ENCODE results near the gene PLXNB2. TPM values are rescaled to one million over a fixed set of nuclear protein-coding genes. Genes with fewer than 3 reads are reported as not detected.
"Not testable (repeated sequence)": the region's sequence is repeated elsewhere in the genome, so short reads cannot be mapped to it uniquely, and the experiment has no call there.

PLXNB2 gene
- total and polyA plus RNA-seq, 4 experiments from 2014 or later = 0.40 to 4.6 (median 2.8) TPM; not detected in 1

- not testable (repeated sequence) for H3K36me3 Mint-ChIP-seq; H3K27me3 ChIP-seq (ENCODE audit: insufficient read depth, low read length); H3K4me3 ChIP-seq (ENCODE audit: low read length in 2 of 2); H3K27ac ChIP-seq (ENCODE audit: low read depth, low read length); H3K9me3 ChIP-seq (ENCODE audit: control insufficient read depth in 1 of 2, low read length in 2 of 2); H3K36me3 ChIP-seq (ENCODE audit: insufficient read depth, low read length); H3K27me3 Mint-ChIP-seq; H3K9me3 Mint-ChIP-seq; H3K4me3 Mint-ChIP-seq; DNase-seq
- Mint-ChIP-seq H3K27ac (peak overlapping the region in 1 of 7 donors; percentile 72), H3K4me1 (peaks cover 1 to 20% (median 8%) of the 10 kb centered on the region in 4 donors)
- intact Hi-C loops (cut with micrococcal nuclease) = loop anchor here (5.0 kb wide), 1 partner anchor 224 kb away; no protein-coding TSS in a partner anchor
- peaks cover 24% of the 10 kb centered on the region for H3K4me1 ChIP-seq (ENCODE audit: insufficient read depth, low read length)
- ChIA-PET CTCF (ENCODE audit: partially characterized antibody) (interaction anchor here (1.0 to 2.5 kb wide), 6 partner anchors 22 to 252 kb away, joined by 3 to 10 read pairs (median 6); partner anchors contain the start of genes HDAC10 and SCO2), POLR2A (ENCODE audit: partially characterized antibody) (interaction anchor here (1.9 to 2.8 kb wide), 2 partner anchors 22 to 55 kb away, joined by 4 to 10 read pairs; partner anchors contain the start of gene HDAC10)
Observed at GRCh38 chr22:50273352-50273751, 34.1 kb downstream of the PLXNB2 start.

GRCh38 chr22:50272044-50272802, 35.2 kb downstream of the PLXNB2 start:
- intact Hi-C loops (cut with micrococcal nuclease) = loop anchor here (5.0 kb wide), 1 partner anchor 225 kb away; no protein-coding TSS in a partner anchor

GRCh38 chr22:50271519-50271970, 35.9 kb downstream of the PLXNB2 start:
- H3K36me3 ChIP-seq (ENCODE audit: insufficient read depth, low read length) = no peaks in the 10 kb centered on the region
- H3K4me3 ChIP-seq (ENCODE audit: low read length in 2 of 2) = peak overlapping the region; percentile 12 to 64
- Mint-ChIP-seq H3K27me3 (no peaks in the 10 kb centered on the region), H3K9me3 (no peaks in the 10 kb centered on the region), H3K4me3 (peak overlapping the region in 2 of 8 donors; percentile 51 to 72), H3K4me1 (peaks cover 1 to 24% (median 10%) of the 10 kb centered on the region in 4 donors), H3K36me3 (no peaks in the 10 kb centered on the region), H3K27ac (peak overlapping the region in 1 of 7 donors; percentile 61)
- peak in 3 of 5 donors; percentile 35 to 50 (median 42) for DNase-seq
- no peaks in the 10 kb centered on the region for H3K9me3 ChIP-seq (ENCODE audit: control insufficient read depth in 1 of 2, low read length in 2 of 2)
- intact Hi-C loops (cut with micrococcal nuclease) = loop anchor here (2.0 to 5.0 kb wide), 4 partner anchors 27 to 349 kb away; partner anchors contain the start of genes DENND6B and TUBGCP6
- ChIA-PET CTCF (ENCODE audit: partially characterized antibody) (interaction anchor here (1.1 to 2.5 kb wide), 4 partner anchors 19 to 56 kb away, joined by 3 to 11 read pairs (median 6); partner anchors contain the start of genes DENND6B and HDAC10), POLR2A (ENCODE audit: partially characterized antibody) (interaction anchor here (0.6 to 4.6 kb wide), 6 partner anchors 20 to 348 kb away, joined by 3 to 26 read pairs (median 4); partner anchors contain the start of genes HDAC10 and TUBGCP6)
- no peaks in the 10 kb centered on the region for H3K27me3 ChIP-seq (ENCODE audit: insufficient read depth, low read length)
- H3K27ac ChIP-seq (ENCODE audit: low read depth, low read length) = no peak overlapping the region
- H3K4me1 ChIP-seq (ENCODE audit: insufficient read depth, low read length) = peaks cover 30% of the 10 kb centered on the region

More at GRCh38 chr22:50272044-50272802, 35.2 kb downstream of the PLXNB2 start:
- POLR2A ChIA-PET (ENCODE audit: partially characterized antibody) = interaction anchor here (0.6 to 2.8 kb wide), 6 partner anchors 21 to 347 kb away, joined by 3 to 10 read pairs (median 4); partner anchors contain the start of genes HDAC10 and TUBGCP6
- peak overlapping the region in 3 of 8 donors; percentile 7 to 54 (median 25) for H3K4me3 Mint-ChIP-seq
- no peak overlapping the region for H3K27ac Mint-ChIP-seq
- no peaks in the 10 kb centered on the region for H3K27me3 Mint-ChIP-seq
- H3K36me3 Mint-ChIP-seq = no peaks in the 10 kb centered on the region
- no peaks in the 10 kb centered on the region for H3K9me3 Mint-ChIP-seq
- Histone ChIP-seq H3K9me3 (ENCODE audit: control insufficient read depth in 1 of 2, low read length in 2 of 2) (no peaks in the 10 kb centered on the region), H3K36me3 (ENCODE audit: insufficient read depth, low read length) (no peaks in the 10 kb centered on the region), H3K4me1 (ENCODE audit: insufficient read depth, low read length) (peaks cover 30% of the 10 kb centered on the region), H3K4me3 (ENCODE audit: low read length in 2 of 2) (no peak overlapping the region), H3K27ac (ENCODE audit: low read depth, low read length) (no peak overlapping the region), H3K27me3 (ENCODE audit: insufficient read depth, low read length) (no peaks in the 10 kb centered on the region)
- peaks cover 1 to 24% (median 10%) of the 10 kb centered on the region in 4 donors for H3K4me1 Mint-ChIP-seq
- DNase-seq = no peak
- CTCF ChIA-PET (ENCODE audit: partially characterized antibody) = interaction anchor here (0.8 to 2.5 kb wide), 11 partner anchors 19 to 253 kb away, joined by 3 to 11 read pairs (median 4); partner anchors contain the start of genes DENND6B, HDAC10, LMF2 and NCAPH2

- CTCF ChIA-PET (ENCODE audit: partially characterized antibody) = interaction anchor here (1.4 to 2.5 kb wide), 3 partner anchors 19 to 57 kb away, joined by 3 to 11 read pairs (median 10); partner anchors contain the start of genes DENND6B and HDAC10
- peak overlapping the region in 4 of 7 donors; percentile 19 to 76 (median 70) for H3K27ac Mint-ChIP-seq
Observed at GRCh38 chr22:50270666-50271394, 36.6 kb downstream of the PLXNB2 start.

GRCh38 chr22:50269970-50270665, 37.3 kb downstream of the PLXNB2 start, which contains the start of gene MAPK11:
TSS of gene MAPK11 (minus strand) at chr22:50270380. CDS start at chr22:50270292, 88 bp downstream.
- no peaks in the 10 kb centered on the region for H3K9me3 Mint-ChIP-seq
- H3K4me1 Mint-ChIP-seq = peaks cover 1 to 24% (median 10%) of the 10 kb centered on the region in 4 donors
- POLR2A ChIA-PET (ENCODE audit: partially characterized antibody) = interaction anchor here (0.6 to 4.6 kb wide), 5 partner anchors 19 to 351 kb away, joined by 3 to 26 read pairs (median 4); partner anchors contain the start of genes HDAC10 and TUBGCP6
- CTCF ChIA-PET (ENCODE audit: partially characterized antibody) = no interaction called here
- Histone ChIP-seq H3K27me3 (ENCODE audit: insufficient read depth, low read length) (no peaks in the 10 kb centered on the region), H3K27ac (ENCODE audit: low read depth, low read length) (peak within 1 kb of the TSS; percentile 33), H3K4me3 (ENCODE audit: low read length in 2 of 2) (peak within 1 kb of the TSS; percentile 42 to 64), H3K4me1 (ENCODE audit: insufficient read depth, low read length) (peaks cover 30% of the 10 kb centered on the region), H3K36me3 (ENCODE audit: insufficient read depth, low read length) (no peaks in the 10 kb centered on the region), H3K9me3 (ENCODE audit: control insufficient read depth in 1 of 2, low read length in 2 of 2) (no peaks in the 10 kb centered on the region)
- H3K36me3 Mint-ChIP-seq = no peaks in the 10 kb centered on the region
- DNase-seq = peak in 4 of 5 donors; percentile 75 to 80 (median 78)
- H3K4me3 Mint-ChIP-seq = peak within 1 kb of the TSS; percentile 64 to 83 (median 74)
- peaks cover 0 to 2% of the 10 kb centered on the region in 2 donors for H3K27me3 Mint-ChIP-seq
- intact Hi-C loops (cut with micrococcal nuclease) = loop anchor here (1.0 to 5.0 kb wide), 5 partner anchors 18 to 351 kb away; partner anchors contain the start of genes DENND6B and TUBGCP6
- peak within 1 kb of the TSS in 4 of 7 donors; percentile 19 to 76 (median 70) for H3K27ac Mint-ChIP-seq

More at GRCh38 chr22:50270666-50271394, 36.6 kb downstream of the PLXNB2 start:
- POLR2A ChIA-PET (ENCODE audit: partially characterized antibody) = interaction anchor here (1.1 to 4.6 kb wide), 4 partner anchors 20 to 351 kb away, joined by 4 to 26 read pairs (median 6); partner anchors contain the start of genes HDAC10 and TUBGCP6
- peak; percentile 70 to 78 (median 75) for DNase-seq
- peak overlapping the region; percentile 42 to 64 for H3K4me3 ChIP-seq (ENCODE audit: low read length in 2 of 2)
- Mint-ChIP-seq H3K27me3 (no peaks in the 10 kb centered on the region), H3K4me1 (peaks cover 1 to 24% (median 10%) of the 10 kb centered on the region in 4 donors), H3K9me3 (no peaks in the 10 kb centered on the region), H3K4me3 (peak overlapping the region; percentile 61 to 83 (median 74)), H3K36me3 (no peaks in the 10 kb centered on the region)
- H3K36me3 ChIP-seq (ENCODE audit: insufficient read depth, low read length) = no peaks in the 10 kb centered on the region
- H3K27me3 ChIP-seq (ENCODE audit: insufficient read depth, low read length) = no peaks in the 10 kb centered on the region
- intact Hi-C loops (cut with micrococcal nuclease) = loop anchor here (1.0 to 5.0 kb wide), 5 partner anchors 19 to 350 kb away; partner anchors contain the start of genes DENND6B and TUBGCP6
- H3K27ac ChIP-seq (ENCODE audit: low read depth, low read length) = peak overlapping the region; percentile 33
- H3K9me3 ChIP-seq (ENCODE audit: control insufficient read depth in 1 of 2, low read length in 2 of 2) = no peaks in the 10 kb centered on the region
- H3K4me1 ChIP-seq (ENCODE audit: insufficient read depth, low read length) = peaks cover 30% of the 10 kb centered on the region

- Mint-ChIP-seq H3K27me3 (peaks cover 0 to 3% of the 10 kb centered on the region in 2 donors), H3K4me1 (peaks cover 1 to 24% (median 10%) of the 10 kb centered on the region in 4 donors), H3K36me3 (no peaks in the 10 kb centered on the region), H3K27ac (no peak overlapping the region), H3K4me3 (peak overlapping the region in 7 of 8 donors; percentile 43 to 72 (median 64)), H3K9me3 (no peaks in the 10 kb centered on the region)
- POLR2A ChIA-PET (ENCODE audit: partially characterized antibody) = interaction anchor here (0.6 to 4.6 kb wide), 5 partner anchors 18 to 352 kb away, joined by 3 to 26 read pairs (median 4); partner anchors contain the start of genes HDAC10 and TUBGCP6
- H3K27ac ChIP-seq (ENCODE audit: low read depth, low read length) = peak overlapping the region; percentile 9
- H3K4me1 ChIP-seq (ENCODE audit: insufficient read depth, low read length) = peaks cover 30% of the 10 kb centered on the region
- CTCF ChIA-PET (ENCODE audit: partially characterized antibody) = no interaction called here
- no peaks in the 10 kb centered on the region for H3K36me3 ChIP-seq (ENCODE audit: insufficient read depth, low read length)
- H3K27me3 ChIP-seq (ENCODE audit: insufficient read depth, low read length) = no peaks in the 10 kb centered on the region
- intact Hi-C loops (cut with micrococcal nuclease) = no loop called here
- H3K4me3 ChIP-seq (ENCODE audit: low read length in 2 of 2) = no peak overlapping the region
- no peak for DNase-seq
- H3K9me3 ChIP-seq (ENCODE audit: control insufficient read depth in 1 of 2, low read length in 2 of 2) = no peaks in the 10 kb centered on the region
Observed at GRCh38 chr22:50269573-50269969, 37.9 kb downstream of the PLXNB2 start.

All from CD4-positive, alpha-beta memory T cell (primary cell).